H1 (cell line): ENCODE results near the gene RERE.

ENCODE experiments used
- CEBPB ChIP-seq: IDR thresholded peaks from 2 replicates; pipeline ENCODE4 v1.6.1; 2012; ENCODE audit warnings: low read depth, low read length
- CREB1 ChIP-seq: IDR thresholded peaks from 2 replicates; pipeline ENCODE4 v1.6.1; 2012; ENCODE audit warnings: inconsistent platforms
- CTCF ChIP-seq, 3 experiments: IDR thresholded peaks; 1 replicate in 2 of 3; 2 replicates in 1 of 3; pipeline versions ENCODE4 v1.5.1 to v1.6.1; 2011; ENCODE audit warnings: low read length in 3 of 3, mild to moderate bottlenecking in 3 of 3, inconsistent platforms in 2 of 3, low read depth in 1 of 3, moderate library complexity in 1 of 3; ENCODE audit not compliant: insufficient read depth in 1 of 3; ENCODE audit errors: control extremely low read depth in 1 of 3
- EGR1 ChIP-seq: IDR thresholded peaks from 2 replicates; pipeline ENCODE4 v1.6.1; 2011; ENCODE audit warnings: low read depth, low read length, borderline replicate concordance
- EP300 ChIP-seq, 2 experiments: IDR thresholded peaks; 1 replicate in 1 of 2; 2 replicates in 1 of 2; pipeline ENCODE4 v1.6.1; 2011 to 2012; ENCODE audit warnings: low read depth in 2 of 2, low read length in 2 of 2, mild to moderate bottlenecking in 2 of 2, borderline replicate concordance in 1 of 2, inconsistent platforms in 1 of 2, moderate library complexity in 1 of 2
- EZH2 ChIP-seq: fragments of 200-600 bp; sonication (generic); IDR thresholded peaks from 2 replicates; pipeline ENCODE4 v1.7.1; 2012; ENCODE audit warnings: low read depth, mild to moderate bottlenecking, moderate library complexity, low read length, inconsistent platforms; ENCODE audit not compliant: severe bottlenecking
- FOSL1 ChIP-seq: IDR thresholded peaks from 2 replicates; pipeline ENCODE4 v1.6.1; 2011; ENCODE audit warnings: mild to moderate bottlenecking, low read depth, low read length, moderate library complexity; ENCODE audit not compliant: insufficient read depth
- GABPA ChIP-seq: IDR thresholded peaks from 2 replicates; pipeline ENCODE4 v1.6.1; 2011; ENCODE audit warnings: mild to moderate bottlenecking, low read length, moderate library complexity, borderline replicate concordance; ENCODE audit not compliant: insufficient read depth
- KDM1A ChIP-seq: fragments of 200-600, 300-600 bp; sonication (generic); IDR thresholded peaks from 2 replicates; pipeline ENCODE4 v1.7.1; 2016; ENCODE audit warnings: mild to moderate bottlenecking, low read length, borderline replicate concordance
- KDM5A ChIP-seq: fragments of 200-600 bp; IDR thresholded peaks from 2 replicates; pipeline ENCODE4 v1.7.1; 2012; ENCODE audit warnings: mild to moderate bottlenecking, low read length, inconsistent platforms, mixed read lengths
- RNF2 ChIP-seq: fragments of 200-900, 300-1000 bp; sonication (generic); IDR thresholded peaks from 2 replicates; pipeline ENCODE4 v1.7.1; 2016; ENCODE audit warnings: borderline replicate concordance, low read depth, mild to moderate bottlenecking, antibody characterized with exemption, low read length; ENCODE audit not compliant: poor library complexity, severe bottlenecking; ENCODE audit errors: missing control alignments
- SIN3A ChIP-seq, 2 experiments: IDR thresholded peaks in 1 of 2; conservative IDR thresholded peaks in 1 of 2; 2 replicates each; pipeline ENCODE4 v1.6.1; 2011 to 2012; ENCODE audit warnings: low read length in 2 of 2, improper control_type of control experiment in 1 of 2, low read depth in 1 of 2, mild to moderate bottlenecking in 1 of 2
- TEAD4 ChIP-seq: IDR thresholded peaks from 2 replicates; pipeline ENCODE4 v1.6.1; 2012; ENCODE audit warnings: low read depth, low read length, inconsistent platforms, mixed read lengths

GRCh38 chr1:8848663-8849386 is 31.4 kb upstream of the RERE start:
- TF ChIP-seq FOSL1 = no peak
- no peak for TF ChIP-seq EGR1
- no peak for TF ChIP-seq KDM5A
- no peak for TF ChIP-seq EZH2
- TF ChIP-seq CTCF (IDR thresholded peaks at IDR 0.05; ENCODE audit: control extremely low read depth in 1 of 3, insufficient read depth in 1 of 3, low read depth in 1 of 3, low read length in 3 of 3) = peak; percentile 88 to 99 (median 98)
- no peak for TF ChIP-seq TEAD4
- TF ChIP-seq CEBPB = peak; percentile 9; the same call in 1 of the 2 replicates
- TF ChIP-seq EP300 (IDR thresholded peaks at IDR 0.05; ENCODE audit: borderline replicate concordance in 1 of 2, low read depth in 2 of 2, low read length in 2 of 2) = no peak
- TF ChIP-seq CREB1 = 0 out of 2 replicates have a peak, but pooled peaks have one; percentile 46
- peak; percentile 70; the same call in 1 of the 2 replicates for TF ChIP-seq GABPA
- no peak for TF ChIP-seq KDM1A
- 0 out of 4 replicates have a peak, but pooled peaks of 1 of the 2 experiments have one; percentile 43 for TF ChIP-seq SIN3A (conservative IDR thresholded peaks at IDR 0.05 in 1 of 2, IDR thresholded peaks at IDR 0.05 in 1 of 2; ENCODE audit: low read depth in 1 of 2, low read length in 2 of 2)
- TF ChIP-seq RNF2 = no peak
